Measurements from ENCODE around the gene RSPH6A. TPM values are rescaled to one million over a fixed set of nuclear protein-coding genes. Genes with fewer than 3 reads are reported as not detected.

RSPH6A gene
- total and polyA plus RNA-seq, 2 of the 13 experiments (the other 11 are each of a cell fraction or from before 2014, with no cell fraction given): 0.07 TPM; not detected in 1

GRCh38 chr19:45781214-45782161, 33.6 kb downstream of the RSPH6A start (continued):
- TF ChIP-seq DR1 (CRISPR knock-in tag; IDR thresholded peaks at IDR 0.05) (no peak), GATAD1 (CRISPR knock-in tag; IDR thresholded peaks at IDR 0.05) (no peak), AGO2 (optimal IDR thresholded peaks at IDR 0.05; ENCODE audit: low read depth, low read length) (peak; percentile 87), ZMYM3 (CRISPR knock-in tag; IDR thresholded peaks at IDR 0.05) (no peak), SRSF4 (IDR thresholded peaks at IDR 0.05; ENCODE audit: low read depth, low read length, poor library complexity, severe bottlenecking) (no peak), ZNF280D (CRISPR knock-in tag; IDR thresholded peaks at IDR 0.05) (no peak), HCFC1 (IDR thresholded peaks at IDR 0.05; ENCODE audit: low read depth, low read length) (no peak), ZNF530 (CRISPR knock-in tag; IDR thresholded peaks at IDR 0.05; ENCODE audit: low read depth) (no peak), ZNF20 (CRISPR knock-in tag; IDR thresholded peaks at IDR 0.05) (no peak), ZMAT3 (CRISPR knock-in tag; conservative IDR thresholded peaks at IDR 0.05) (no peak), TRIM24 (CRISPR knock-in tag; IDR thresholded peaks at IDR 0.05) (no peak), RAD51 (IDR thresholded peaks at IDR 0.05; ENCODE audit: borderline replicate concordance) (no peak), ESRRA (CRISPR knock-in tag; IDR thresholded peaks at IDR 0.05; ENCODE audit: low read depth) (no peak), ZNF446 (CRISPR knock-in tag; IDR thresholded peaks at IDR 0.05) (no peak), RFX1 (IDR thresholded peaks at IDR 0.05) (no peak), NR2F6 (IDR thresholded peaks at IDR 0.05) (peak; percentile 67), NR2F6 (CRISPR knock-in tag; IDR thresholded peaks at IDR 0.05) (peak; percentile 75), MAFG (CRISPR knock-in tag; IDR thresholded peaks at IDR 0.05) (no peak), TCF12 (IDR thresholded peaks at IDR 0.05) (no peak), TCF12 (CRISPR knock-in tag; IDR thresholded peaks at IDR 0.05) (no peak), ZNF260 (CRISPR knock-in tag; IDR thresholded peaks at IDR 0.05; ENCODE audit: borderline replicate concordance, low read depth) (no peak), MYC (CRISPR knock-in tag; IDR thresholded peaks at IDR 0.05; ENCODE audit: borderline replicate concordance) (no peak), ZNF550 (CRISPR knock-in tag; IDR thresholded peaks at IDR 0.05; ENCODE audit: borderline replicate concordance) (no peak), ZFYVE20 (CRISPR knock-in tag; IDR thresholded peaks at IDR 0.05; ENCODE audit: borderline replicate concordance, low read depth) (no peak), EZH2 (conservative IDR thresholded peaks at IDR 0.05; ENCODE audit: low read depth, low read length) (no peak), SP4 (CRISPR knock-in tag; IDR thresholded peaks at IDR 0.05) (no peak), ZNF253 (CRISPR knock-in tag; IDR thresholded peaks at IDR 0.05; ENCODE audit: borderline replicate concordance) (no peak), ZNF10 (CRISPR knock-in tag; IDR thresholded peaks at IDR 0.05; ENCODE audit: borderline replicate concordance, low read depth) (no peak)

Measured in HepG2 (cell line).